ENCODE data around the gene D2HGDH.

DNA sequence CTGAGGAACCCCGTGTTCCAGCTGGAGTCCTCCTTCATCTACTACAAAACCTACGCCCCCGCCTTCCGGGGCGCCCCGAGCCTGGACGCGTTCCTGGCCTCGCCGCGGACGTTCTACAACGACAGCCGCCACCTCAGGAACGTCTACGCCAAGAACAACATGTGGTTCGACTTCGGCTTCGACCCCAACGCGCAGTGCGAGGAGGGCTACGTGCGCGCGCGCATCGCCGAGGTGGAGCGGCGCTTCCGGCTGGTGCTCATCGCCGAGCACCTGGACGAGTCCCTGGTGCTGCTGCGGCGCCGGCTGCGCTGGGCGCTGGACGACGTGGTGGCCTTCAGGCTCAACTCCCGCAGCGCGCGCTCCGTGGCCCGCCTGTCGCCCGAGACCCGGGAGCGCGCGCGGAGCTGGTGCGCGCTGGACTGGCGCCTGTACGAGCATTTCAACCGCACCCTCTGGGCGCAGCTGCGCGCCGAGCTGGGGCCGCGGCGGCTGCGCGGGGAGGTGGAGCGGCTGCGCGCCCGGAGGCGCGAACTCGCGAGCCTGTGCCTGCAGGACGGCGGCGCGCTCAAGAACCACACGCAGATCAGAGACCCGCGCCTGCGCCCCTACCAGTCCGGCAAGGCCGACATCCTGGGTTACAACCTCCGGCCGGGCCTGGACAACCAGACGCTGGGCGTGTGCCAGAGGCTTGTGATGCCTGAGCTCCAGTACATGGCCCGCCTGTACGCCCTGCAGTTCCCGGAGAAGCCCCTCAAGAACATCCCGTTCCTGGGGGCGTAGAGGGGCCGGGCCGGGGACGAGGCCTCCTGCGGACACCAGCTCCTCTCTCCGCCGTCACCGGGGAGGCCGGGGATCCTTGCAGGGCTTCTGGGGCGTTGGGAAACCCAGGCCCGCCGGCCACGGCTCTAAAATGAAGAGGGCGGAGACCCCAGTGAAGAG, 69.2 kb downstream of the D2HGDH start:
- TF ChIP-seq TARDBP (IDR thresholded peaks at IDR 0.05) (no peak), ELF4 (IDR thresholded peaks at IDR 0.05) (no peak), LEF1 (IDR thresholded peaks at IDR 0.05; ENCODE audit: borderline replicate concordance) (no peak), HDGF (IDR thresholded peaks at IDR 0.05; ENCODE audit: borderline replicate concordance) (no peak), ZNF384 (IDR thresholded peaks at IDR 0.05) (no peak), FOXA1 (IDR thresholded peaks at IDR 0.05) (no peak), ARNT (IDR thresholded peaks at IDR 0.05) (no peak), CTBP1 (IDR thresholded peaks at IDR 0.05; ENCODE audit: borderline replicate concordance) (no peak), SP1 (IDR thresholded peaks at IDR 0.05) (no peak), FOXM1 (IDR thresholded peaks at IDR 0.05; ENCODE audit: borderline replicate concordance) (no peak), SUZ12 (IDR thresholded peaks at IDR 0.05) (no peak), BHLHE40 (IDR thresholded peaks at IDR 0.05; ENCODE audit: borderline replicate concordance) (no peak), FOXK2 (IDR thresholded peaks at IDR 0.05) (no peak)
- TF ChIP-seq, protein P1, sequence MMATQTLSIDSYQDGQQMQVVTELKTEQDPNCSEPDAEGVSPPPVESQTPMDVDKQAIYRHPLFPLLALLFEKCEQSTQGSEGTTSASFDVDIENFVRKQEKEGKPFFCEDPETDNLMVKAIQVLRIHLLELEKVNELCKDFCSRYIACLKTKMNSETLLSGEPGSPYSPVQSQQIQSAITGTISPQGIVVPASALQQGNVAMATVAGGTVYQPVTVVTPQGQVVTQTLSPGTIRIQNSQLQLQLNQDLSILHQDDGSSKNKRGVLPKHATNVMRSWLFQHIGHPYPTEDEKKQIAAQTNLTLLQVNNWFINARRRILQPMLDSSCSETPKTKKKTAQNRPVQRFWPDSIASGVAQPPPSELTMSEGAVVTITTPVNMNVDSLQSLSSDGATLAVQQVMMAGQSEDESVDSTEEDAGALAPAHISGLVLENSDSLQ (IDR thresholded peaks at IDR 0.05): no peak
